SKM-1 (cell line): ENCODE measurements around the gene RARB.

Experiments used
- DNase-seq: peaks from one replicate; lab custom pipeline; 2025; ENCODE audit not compliant: unreplicated experiment; lab: John Stamatoyannopoulos, UW

RARB gene

GRCh38 chr3:25447285-25447684 is 19.2 kb downstream of the RARB start:
- DNase-seq, result no peak

DNA sequence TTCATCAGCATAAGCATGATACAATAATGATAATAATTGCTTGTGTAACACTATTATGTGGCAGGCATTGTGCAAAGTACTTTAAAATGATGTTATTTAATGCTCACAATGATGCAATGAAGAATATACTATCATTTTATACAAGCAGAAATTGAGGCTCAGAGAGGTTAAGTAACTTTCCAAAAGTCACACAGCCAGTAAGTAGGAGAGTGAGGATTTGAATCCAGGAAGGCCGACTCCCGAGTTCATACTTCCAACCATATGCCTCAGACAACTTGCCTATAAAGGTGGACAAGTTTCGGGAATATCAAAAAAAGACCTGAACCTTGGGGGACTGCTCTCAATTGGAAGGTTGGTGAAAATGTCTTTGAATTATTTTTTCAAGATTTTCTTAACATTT is 19.9 kb downstream of the RARB start:
- DNase-seq, result no peak

DNA sequence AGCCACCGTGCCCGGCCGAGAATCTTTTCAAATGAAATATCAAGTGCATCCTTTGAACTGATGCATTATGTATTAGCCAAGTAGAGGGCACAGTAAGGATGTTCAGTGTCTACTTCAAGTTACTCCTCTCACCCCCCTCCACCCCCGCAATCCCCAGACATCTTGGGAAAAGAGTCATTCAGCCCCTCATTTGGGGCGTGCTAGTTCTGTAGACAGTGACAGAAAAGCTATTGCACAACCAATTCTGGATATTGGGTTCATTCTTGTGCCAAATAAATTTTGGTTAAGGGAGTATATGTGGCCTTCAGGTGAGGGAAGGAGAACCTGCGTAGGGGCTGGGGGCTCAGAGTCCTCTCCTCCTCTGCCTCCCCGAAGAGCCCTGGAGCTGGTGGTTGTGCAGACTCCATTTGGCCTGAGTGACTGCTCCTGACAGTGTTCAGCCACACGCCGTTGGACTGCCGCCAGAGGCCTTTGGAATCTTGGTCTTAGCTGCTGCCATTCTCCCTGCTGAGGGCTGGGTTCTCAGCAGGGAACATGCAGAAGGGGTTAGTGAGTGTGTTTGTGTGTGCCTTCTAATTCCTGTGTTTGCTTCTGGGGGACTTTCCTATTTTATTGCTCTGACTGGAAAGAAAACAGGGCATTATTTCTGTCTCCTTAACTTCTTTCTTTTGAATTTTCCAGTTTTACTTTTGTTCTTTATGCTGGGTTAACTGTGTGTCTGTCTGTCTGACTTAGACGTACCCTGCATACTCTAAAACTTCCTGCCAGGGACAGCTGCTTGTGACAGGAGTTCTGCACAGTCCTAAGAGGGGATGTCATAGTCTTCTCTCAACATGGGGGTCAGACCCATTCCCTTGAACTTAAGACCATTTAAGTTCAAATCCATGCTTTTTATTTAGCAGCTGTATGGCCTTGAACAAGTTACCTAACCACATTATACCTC is 21.0 kb downstream of the RARB start:
- no peak for DNase-seq

DNA sequence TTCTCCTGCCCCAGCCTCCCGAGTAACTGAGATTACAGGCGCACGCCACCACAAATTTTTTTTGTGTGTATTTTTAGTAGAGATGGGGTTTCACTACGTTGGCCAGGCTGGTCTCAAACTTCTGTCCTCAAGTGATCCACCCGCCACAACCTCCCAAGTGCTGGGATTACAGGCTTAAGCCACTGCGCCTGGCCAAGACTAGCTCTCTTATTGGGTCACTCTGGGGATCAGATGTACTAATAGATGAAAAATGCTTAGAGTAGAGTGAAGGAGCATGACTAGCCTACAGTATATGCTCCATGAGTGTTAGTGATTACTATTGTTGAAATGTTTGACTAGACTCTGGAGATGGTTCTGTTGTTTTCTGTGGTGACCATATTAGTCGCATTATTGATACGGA is 21.8 kb downstream of the RARB start:
- DNase-seq, result no peak

- no peak for DNase-seq
Measured at GRCh38 chr3:25452192-25452591, 24.1 kb downstream of the RARB start.

- DNase-seq, result no peak
Measured at GRCh38 chr3:25452740-25453139, 24.7 kb downstream of the RARB start.

GRCh38 chr3:25453619-25454004 is 25.5 kb downstream of the RARB start:
- no peak for DNase-seq

- no peak for DNase-seq
Measured at GRCh38 chr3:25454005-25454927, 26.2 kb downstream of the RARB start.

DNA sequence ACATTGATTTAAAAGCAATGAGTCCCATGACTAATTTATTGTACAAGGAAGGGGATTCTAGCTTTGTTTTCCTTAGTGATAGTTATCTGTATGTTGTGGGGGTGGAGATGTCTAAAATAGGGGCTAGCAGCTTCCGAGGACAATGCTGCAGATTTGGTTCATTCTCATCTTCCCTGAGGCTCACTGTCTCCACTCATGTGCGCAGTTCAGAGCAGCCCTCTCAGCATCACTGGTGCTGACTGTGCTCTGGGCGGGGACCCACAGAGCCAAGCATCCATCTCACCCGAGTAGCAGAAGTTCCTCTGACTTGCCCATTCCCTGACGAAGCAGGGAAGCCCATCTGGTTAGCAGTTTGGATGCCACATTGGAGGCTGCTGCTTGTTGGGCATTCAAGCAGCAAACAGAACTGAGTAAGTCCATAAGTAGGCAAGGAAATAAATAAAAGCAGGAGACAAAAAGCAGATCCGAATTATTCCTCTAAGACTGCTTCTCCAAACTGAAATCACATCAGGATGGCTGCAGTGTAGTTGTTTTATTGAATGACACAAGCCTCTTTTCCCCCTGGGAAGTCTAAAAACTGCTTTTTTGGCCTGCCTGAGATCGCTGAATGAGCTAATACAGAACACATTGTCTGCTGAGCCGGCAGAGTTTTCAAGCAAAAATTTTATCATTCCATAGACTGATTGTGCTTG is 27.5 kb downstream of the RARB start:
- no peak for DNase-seq

DNA sequence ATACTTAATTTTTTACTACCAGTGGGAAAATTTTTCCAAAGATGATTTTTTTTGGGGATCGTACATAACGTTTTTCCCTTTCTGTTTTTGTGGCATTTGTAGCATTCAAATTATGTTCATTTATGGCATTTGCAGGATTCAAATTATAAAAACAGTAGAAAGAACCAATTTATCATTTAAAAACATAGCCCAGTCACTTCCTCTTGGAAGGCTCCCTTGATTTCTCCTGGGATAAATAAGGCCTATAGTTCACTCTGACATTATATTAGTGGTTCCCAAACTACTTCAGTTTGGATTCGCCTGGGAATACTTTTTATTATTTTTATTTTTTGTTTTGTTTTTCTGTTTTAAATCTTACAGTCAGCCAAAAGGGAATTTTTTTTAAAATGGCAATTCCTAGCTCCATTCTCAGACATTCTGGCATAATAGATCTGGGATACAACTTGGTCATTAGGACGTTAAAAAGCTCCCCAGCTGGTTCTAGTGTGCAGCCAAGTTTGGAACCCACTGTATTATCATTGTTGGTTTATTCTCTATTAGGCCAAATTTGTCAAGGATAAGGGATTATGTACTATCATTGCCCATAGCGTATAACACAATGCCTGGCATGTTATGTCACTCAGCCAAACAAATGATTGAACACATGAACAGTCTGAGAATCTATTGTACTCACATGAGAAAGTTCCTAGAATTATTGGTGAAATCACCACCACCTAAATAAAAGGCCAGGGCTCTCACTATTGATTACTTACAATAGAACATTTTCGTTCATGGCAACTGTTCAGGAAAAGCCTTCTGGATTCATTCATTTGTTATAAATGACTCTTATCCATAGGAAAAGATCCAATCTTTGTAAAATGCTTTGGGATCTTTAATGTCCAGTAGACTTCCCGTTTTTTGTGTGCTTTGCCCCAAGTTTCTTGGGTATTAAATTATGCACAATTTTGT is 28.9 kb downstream of the RARB start:
- DNase-seq, result no peak

GRCh38 chr3:25457671-25458419 is 29.8 kb downstream of the RARB start:
- no peak for DNase-seq

GRCh38 chr3:25458420-25458814 is 30.4 kb downstream of the RARB start:
- DNase-seq, result no peak

GRCh38 chr3:25460751-25461150 is 32.7 kb downstream of the RARB start:
- DNase-seq, result no peak

DNA sequence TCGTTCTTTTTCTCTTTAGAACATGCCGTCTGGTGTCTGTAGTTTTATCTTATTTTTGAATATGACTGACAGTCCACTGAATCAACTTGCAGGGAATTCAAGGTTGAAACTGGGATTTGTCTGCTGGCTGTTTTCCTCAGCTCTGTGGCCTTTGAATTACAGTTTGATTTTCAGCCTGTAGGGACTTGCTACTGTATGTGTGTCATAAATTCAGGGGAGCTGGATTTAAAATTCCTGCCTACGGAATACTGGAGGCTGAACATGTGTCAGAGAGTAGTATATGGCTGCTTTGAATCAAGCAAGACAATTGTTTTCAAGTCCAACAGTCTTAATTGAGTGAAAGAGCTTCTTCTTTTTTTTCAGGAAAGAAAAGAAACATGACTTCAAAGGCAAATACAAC is 33.9 kb downstream of the RARB start:
- DNase-seq, result no peak

- DNase-seq, result no peak
Measured at GRCh38 chr3:25462495-25462894, 34.4 kb downstream of the RARB start.

DNA sequence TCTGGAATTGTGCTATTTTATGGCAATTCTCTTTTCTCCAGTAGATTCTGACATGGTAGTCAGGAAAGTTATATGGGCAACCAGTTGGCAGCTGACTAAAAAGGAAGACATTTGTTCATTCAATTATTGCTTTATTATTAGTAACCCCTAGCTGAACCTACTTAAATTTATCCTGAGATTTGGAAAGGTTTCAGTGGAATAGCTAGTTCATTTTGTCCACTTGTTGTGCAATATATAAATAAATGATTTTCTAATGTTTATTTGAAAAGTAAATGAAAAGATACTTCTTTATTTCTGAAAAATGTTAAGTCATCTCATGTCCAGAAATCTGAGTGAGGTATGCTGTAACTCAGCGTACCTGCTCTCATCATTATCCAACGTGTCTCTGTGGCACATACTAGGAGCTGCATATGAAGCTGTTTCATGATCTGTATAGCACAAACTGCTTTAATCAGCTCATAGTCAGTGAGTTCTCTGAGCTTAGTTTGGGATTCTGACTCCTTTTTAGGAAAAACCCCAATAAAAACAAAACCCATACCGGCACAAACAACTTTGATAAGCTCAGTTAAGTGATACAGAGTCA is 35.9 kb downstream of the RARB start:
- DNase-seq, result no peak

- no peak for DNase-seq
Measured at GRCh38 chr3:25465266-25465860, 37.3 kb downstream of the RARB start.

DNA sequence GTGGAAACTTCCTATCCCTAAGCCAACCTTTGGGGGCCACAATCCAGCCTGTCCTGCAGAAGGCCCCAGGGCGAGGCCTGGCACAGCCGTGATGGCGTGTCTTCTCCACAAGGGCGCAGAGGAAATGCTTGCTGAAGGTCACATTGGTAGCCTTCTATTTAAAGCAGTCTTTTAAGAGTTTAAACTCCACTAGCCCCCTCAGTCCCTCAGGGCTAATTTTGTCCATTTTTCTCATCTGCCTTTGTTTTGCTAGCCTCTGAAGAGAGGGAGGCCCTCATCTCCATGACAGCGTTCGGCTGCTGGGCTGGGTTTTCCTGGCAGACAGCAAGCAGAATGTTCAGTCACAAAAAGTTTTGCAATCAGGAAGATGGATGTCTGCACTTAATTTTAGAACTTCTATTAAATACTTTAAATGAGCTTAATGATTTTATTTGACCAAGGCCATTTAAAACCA is 40.8 kb downstream of the RARB start:
- DNase-seq, result no peak

DNA sequence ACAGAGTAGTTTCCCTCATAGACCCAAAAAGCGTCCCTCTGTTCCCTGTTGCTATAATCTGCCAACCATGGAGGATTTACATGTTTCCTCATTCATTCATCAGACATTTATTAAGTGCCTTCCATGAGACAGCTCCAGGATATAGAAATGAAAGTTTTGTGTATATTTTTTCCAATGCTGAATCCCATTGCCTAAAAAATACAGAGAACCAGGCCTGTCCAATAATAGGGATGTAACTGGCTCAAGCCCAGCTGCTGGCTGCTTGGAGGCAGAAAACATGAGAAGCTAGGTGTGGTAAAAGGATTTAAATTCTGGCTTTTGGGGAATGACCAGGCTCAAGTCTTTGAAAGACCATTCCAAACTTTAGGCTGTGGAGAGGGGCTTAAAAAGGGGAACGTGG is 41.5 kb downstream of the RARB start:
- no peak for DNase-seq
